GM12891 (cell line): ENCODE results near the gene INAVA.

Experiments used
- DNase-seq: peaks from one replicate; pipeline ENCODE4 v3.0.0; 2011; ENCODE audit warnings: low spot score; ENCODE audit not compliant: insufficient read length
- FAIRE-seq: peaks from 2 replicates; lab custom pipeline; 2011; peaks lifted over from hg19 to GRCh38; lab: Jason Lieb, UNC
- PAX5 ChIP-seq: IDR thresholded peaks from 2 replicates; pipeline ENCODE4 v1.6.1; 2011; ENCODE audit warnings: low read length, moderate library complexity, mild to moderate bottlenecking; ENCODE audit not compliant: insufficient read depth, severe bottlenecking
- POLR2A ChIP-seq: IDR thresholded peaks from 2 replicates; pipeline ENCODE4 v1.6.1; 2011; ENCODE audit warnings: low read depth, low read length, control low read depth
- POLR2AphosphoS5 ChIP-seq: IDR thresholded peaks from 2 replicates; pipeline ENCODE4 v1.6.1; 2011; ENCODE audit warnings: low read depth, low read length, control low read depth
- POU2F2 ChIP-seq: IDR thresholded peaks from 2 replicates; pipeline ENCODE4 v1.6.1; 2011; ENCODE audit warnings: low read depth, mild to moderate bottlenecking, control low read depth, low read length, moderate library complexity
- SPI1 ChIP-seq: IDR thresholded peaks from 2 replicates; pipeline ENCODE4 v1.6.1; 2011; ENCODE audit warnings: low read depth, low read length, control low read depth
- TAF1 ChIP-seq: IDR thresholded peaks from 2 replicates; pipeline ENCODE4 v1.6.1; 2011; ENCODE audit warnings: low read depth, low read length, control low read depth

Gene INAVA

DNA sequence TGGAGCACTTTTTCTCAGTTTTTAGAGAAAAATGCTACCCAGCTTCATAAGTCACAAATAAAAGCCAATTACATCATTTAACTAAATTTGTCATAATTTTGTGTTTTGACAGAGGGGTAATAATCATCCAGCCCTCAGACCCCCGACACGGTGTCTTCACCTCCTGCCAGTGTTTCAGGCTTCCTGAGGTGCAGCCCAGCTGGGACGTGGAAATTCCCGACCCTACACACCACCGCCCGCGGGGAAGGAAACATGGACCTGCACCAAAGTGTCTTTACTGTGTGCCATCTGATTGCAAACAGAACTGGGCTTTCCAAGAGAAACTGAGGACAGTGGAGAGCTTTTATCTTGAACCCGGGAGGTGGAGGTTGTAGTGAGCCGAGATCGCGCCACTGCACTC lies 7.7 kb upstream of the INAVA start:
- no peak for FAIRE-seq
- TF ChIP-seq POLR2A (no peak), POLR2AphosphoS5 (no peak)
- DNase-seq, result no peak

DNA sequence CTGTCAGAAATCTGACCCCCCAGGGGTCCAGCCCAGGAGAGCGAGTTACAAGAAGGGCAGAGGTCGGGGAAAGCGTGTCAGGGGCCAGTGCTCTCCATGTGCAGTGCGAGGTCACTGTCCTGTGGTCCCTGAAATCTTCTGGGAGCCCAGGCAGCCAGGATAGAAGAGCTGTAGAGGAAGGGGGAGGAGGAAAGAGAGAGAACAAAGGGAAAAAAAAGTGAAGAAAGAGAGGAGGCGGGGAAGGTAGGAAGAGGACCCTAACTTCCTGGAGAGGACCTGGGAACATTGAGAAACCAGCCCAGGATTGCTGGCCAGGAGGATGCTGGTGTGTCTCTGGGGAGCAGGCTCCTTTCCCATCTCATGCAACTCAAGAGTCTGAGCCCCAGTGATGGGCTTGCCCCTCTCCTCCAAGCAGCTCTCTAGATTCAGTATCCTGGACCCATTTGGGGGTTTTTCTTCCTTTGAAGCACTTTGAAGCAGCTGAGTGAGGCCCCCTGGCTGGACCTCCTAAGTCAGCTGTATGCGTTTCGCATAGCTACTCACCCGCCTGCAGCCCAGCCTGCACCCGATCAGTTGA lies 6.8 kb upstream of the INAVA start:
- no peak for TF ChIP-seq POLR2A
- no peak for TF ChIP-seq POLR2AphosphoS5
- no peak for TF ChIP-seq TAF1
- TF ChIP-seq SPI1, result no peak
- TF ChIP-seq PAX5, result no peak
- no peak for TF ChIP-seq POU2F2
- DNase-seq, result no peak
- FAIRE-seq, result peak; percentile 26

DNA sequence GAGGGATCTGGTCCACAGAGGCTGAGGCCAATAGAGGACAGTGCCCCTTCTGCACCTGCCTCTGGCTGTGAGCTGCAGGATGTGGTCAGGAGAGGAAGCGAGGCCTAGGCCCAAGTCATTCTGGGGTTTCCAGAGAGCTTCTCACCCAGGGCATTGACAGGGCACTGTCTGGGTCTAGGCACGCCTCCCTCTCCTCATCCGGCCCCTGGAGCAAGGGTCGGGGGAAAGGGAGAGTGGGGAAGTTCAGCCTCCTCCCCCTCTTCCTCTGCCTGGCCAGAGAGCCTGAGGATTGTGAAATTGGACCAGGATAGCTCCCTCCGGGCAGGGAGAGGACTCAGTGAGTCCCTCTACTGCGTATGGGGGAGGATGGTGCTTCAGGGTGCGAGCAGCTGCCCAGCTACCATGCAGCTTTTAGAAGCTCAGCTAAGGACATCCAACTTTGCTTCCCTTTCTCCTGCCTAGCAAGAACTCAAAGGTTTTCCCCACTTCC lies 6.3 kb upstream of the INAVA start:
- TF ChIP-seq POLR2A (no peak), POU2F2 (0 out of 2 replicates have a peak, but pooled peaks have one; percentile 41), SPI1 (peak; percentile 90), POLR2AphosphoS5 (peak; percentile 47; the same call in 1 of the 2 replicates), PAX5 (no peak), TAF1 (0 out of 2 replicates have a peak, but pooled peaks have one; percentile 57)
- peak; percentile 66 for DNase-seq
- peak; percentile 94 for FAIRE-seq

- no peak for TF ChIP-seq POLR2A
- TF ChIP-seq PAX5, result no peak
- TF ChIP-seq TAF1, result no peak
- peak; percentile 56 for FAIRE-seq
- DNase-seq, result no peak
Measured at GRCh38 chr1:200889571-200889970, 5.1 kb upstream of the INAVA start.

DNA sequence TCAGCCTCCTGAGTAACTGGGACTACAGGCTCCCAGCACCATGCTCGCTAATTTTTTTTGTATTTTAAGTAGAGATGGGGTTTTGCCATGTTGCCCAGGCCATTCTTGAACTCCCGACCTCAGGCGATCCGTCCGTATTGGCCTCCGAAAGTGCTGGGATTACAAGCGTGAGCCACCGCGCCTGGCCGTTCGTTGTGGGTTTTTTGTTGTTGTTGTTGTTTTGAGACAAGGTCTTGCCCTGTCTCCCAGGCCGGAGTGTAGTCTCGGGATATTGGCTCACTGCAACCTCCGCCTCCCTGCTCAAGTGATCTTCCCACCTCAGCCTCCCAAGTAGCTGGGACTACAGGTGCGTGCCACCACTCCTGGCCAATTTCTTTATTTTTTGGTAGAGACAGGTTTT lies 4.7 kb upstream of the INAVA start:
- DNase-seq (no peak), FAIRE-seq (peak; percentile 45)
- TF ChIP-seq TAF1 (no peak), POU2F2 (no peak), PAX5 (no peak), POLR2AphosphoS5 (no peak), POLR2A (no peak), SPI1 (no peak)

- FAIRE-seq (peak; percentile 64), DNase-seq (peak; percentile 44)
- TF ChIP-seq PAX5 (no peak), SPI1 (peak; percentile 22; the same call in 1 of the 2 replicates), POU2F2 (no peak), TAF1 (no peak), POLR2AphosphoS5 (no peak), POLR2A (no peak)
Measured at GRCh38 chr1:200890818-200891773, 3.6 kb upstream of the INAVA start.

GRCh38 chr1:200891774-200892157 lies 2.9 kb upstream of the INAVA start:
- peak; percentile 26 for FAIRE-seq
- DNase-seq, result peak; percentile 5
- TF ChIP-seq POLR2A, result no peak
- TF ChIP-seq POLR2AphosphoS5, result no peak
- no peak for TF ChIP-seq PAX5
- no peak for TF ChIP-seq POU2F2
- TF ChIP-seq TAF1, result no peak
- no peak for TF ChIP-seq SPI1

DNA sequence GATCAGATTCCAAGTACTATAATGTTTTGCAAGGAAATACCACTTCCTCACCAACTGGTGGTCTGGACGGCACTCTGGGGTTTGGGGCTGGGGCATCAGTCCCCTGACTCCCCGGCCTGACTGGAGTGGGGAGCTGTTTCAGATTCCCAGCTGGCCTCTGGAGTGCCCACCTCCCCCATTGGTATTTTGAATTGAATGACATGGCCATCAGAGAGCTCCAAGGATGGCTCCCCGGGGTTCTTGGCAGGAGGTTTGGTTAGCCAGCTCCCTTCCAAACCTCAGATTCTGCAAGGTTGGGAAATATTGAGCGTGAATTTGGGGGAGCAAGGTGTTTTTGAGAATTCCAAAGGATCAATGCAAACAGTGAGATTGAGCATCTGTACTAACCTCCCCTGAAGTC lies 2.2 kb upstream of the INAVA start:
- no peak for FAIRE-seq
- peak; percentile 4 for DNase-seq
- TF ChIP-seq POLR2A (no peak), TAF1 (no peak), POLR2AphosphoS5 (no peak), PAX5 (no peak), POU2F2 (no peak), SPI1 (no peak)

- FAIRE-seq (peak; percentile 59), DNase-seq (no peak)
- no peak for TF ChIP-seq SPI1
- no peak for TF ChIP-seq PAX5
- no peak for TF ChIP-seq TAF1
- TF ChIP-seq POU2F2, result no peak
- TF ChIP-seq POLR2A, result no peak
- TF ChIP-seq POLR2AphosphoS5, result no peak
Measured at GRCh38 chr1:200892958-200893357, 1.7 kb upstream of the INAVA start.

- FAIRE-seq (no peak), DNase-seq (no peak)
- no peak for TF ChIP-seq POLR2AphosphoS5
- TF ChIP-seq POLR2A, result no peak
- TF ChIP-seq TAF1, result no peak
- TF ChIP-seq SPI1, result no peak
- no peak for TF ChIP-seq PAX5
- TF ChIP-seq POU2F2, result no peak
Measured at GRCh38 chr1:200893411-200893901, 1.2 kb upstream of the INAVA start.
